ENCODE data around the gene DZIP3. TPM values are rescaled to one million over a fixed set of nuclear protein-coding genes. Genes with fewer than 3 reads are reported as not detected.

The DZIP3 gene
- total RNA-seq, 1 donor from 2014 or later: 27.2 TPM

GRCh38 chr3:108728934-108729333 is 139.4 kb downstream of the DZIP3 start:
- Mint-ChIP-seq H3K4me1 (peaks cover 5% of the 10 kb centered on the region), H3K27me3 (ENCODE audit: low read depth) (peaks cover 57% of the 10 kb centered on the region), H3K9me3 (no peaks in the 10 kb centered on the region), H3K27ac (no peak overlapping the region), H3K4me3 (no peak overlapping the region), H3K36me3 (no peaks in the 10 kb centered on the region)
- no peak for DNase-seq (ENCODE audit: low spot score in 2 of 2, unreplicated experiment in 2 of 2)
- no peak for TF ChIP-seq CTCF (IDR thresholded peaks at IDR 0.05; ENCODE audit: unreplicated experiment)

GRCh38 chr3:108736821-108737220 is 147.3 kb downstream of the DZIP3 start:
- H3K4me1 Mint-ChIP-seq: no peaks in the 10 kb centered on the region
- H3K36me3 Mint-ChIP-seq: no peaks in the 10 kb centered on the region
- H3K27ac Mint-ChIP-seq: no peak overlapping the region
- DNase-seq (ENCODE audit: low spot score in 2 of 2, unreplicated experiment in 2 of 2): no peak
- H3K4me3 Mint-ChIP-seq: no peak overlapping the region
- H3K9me3 Mint-ChIP-seq: no peaks in the 10 kb centered on the region
- no peak for TF ChIP-seq CTCF (IDR thresholded peaks at IDR 0.05; ENCODE audit: unreplicated experiment)
- H3K27me3 Mint-ChIP-seq (ENCODE audit: low read depth): peaks cover 61% of the 10 kb centered on the region

GRCh38 chr3:108742929-108743328 is 153.4 kb downstream of the DZIP3 start:
- no peak for TF ChIP-seq CTCF (IDR thresholded peaks at IDR 0.05; ENCODE audit: unreplicated experiment)
- Mint-ChIP-seq H3K4me1 (no peaks in the 10 kb centered on the region), H3K9me3 (peaks cover 11% of the 10 kb centered on the region), H3K27ac (no peak overlapping the region), H3K27me3 (ENCODE audit: low read depth) (peaks cover 32% of the 10 kb centered on the region), H3K36me3 (no peaks in the 10 kb centered on the region), H3K4me3 (no peak overlapping the region)
- DNase-seq (ENCODE audit: low spot score in 2 of 2, unreplicated experiment in 2 of 2): no peak

Other genes with a start within 250 kb of the DZIP3 start
- gene MYH15, start 79.1 kb upstream of the DZIP3 start, total RNA-seq: 0.20 to 0.36 TPM (median 0.27 TPM) in 3 replicates
- 15.9 to 17.8 TPM (median 16.9 TPM) in 3 replicates for gene CIP2A, start 284 bp upstream of the DZIP3 start, total RNA-seq
- gene RETNLB, start 167.7 kb downstream of the DZIP3 start, total RNA-seq: not detected in 3 replicates
- not detected in 3 replicates for gene TRAT1, start 233.1 kb downstream of the DZIP3 start, total RNA-seq

All from mesothelial cell of epicardium (in vitro differentiated cells).